ENCODE data around the gene THRSP. TPM values are rescaled to one million over a fixed set of nuclear protein-coding genes. Genes with fewer than 3 reads are reported as not detected.

The THRSP gene
- total RNA-seq, 1 experiment from 2014 or later: not detected

DNA sequence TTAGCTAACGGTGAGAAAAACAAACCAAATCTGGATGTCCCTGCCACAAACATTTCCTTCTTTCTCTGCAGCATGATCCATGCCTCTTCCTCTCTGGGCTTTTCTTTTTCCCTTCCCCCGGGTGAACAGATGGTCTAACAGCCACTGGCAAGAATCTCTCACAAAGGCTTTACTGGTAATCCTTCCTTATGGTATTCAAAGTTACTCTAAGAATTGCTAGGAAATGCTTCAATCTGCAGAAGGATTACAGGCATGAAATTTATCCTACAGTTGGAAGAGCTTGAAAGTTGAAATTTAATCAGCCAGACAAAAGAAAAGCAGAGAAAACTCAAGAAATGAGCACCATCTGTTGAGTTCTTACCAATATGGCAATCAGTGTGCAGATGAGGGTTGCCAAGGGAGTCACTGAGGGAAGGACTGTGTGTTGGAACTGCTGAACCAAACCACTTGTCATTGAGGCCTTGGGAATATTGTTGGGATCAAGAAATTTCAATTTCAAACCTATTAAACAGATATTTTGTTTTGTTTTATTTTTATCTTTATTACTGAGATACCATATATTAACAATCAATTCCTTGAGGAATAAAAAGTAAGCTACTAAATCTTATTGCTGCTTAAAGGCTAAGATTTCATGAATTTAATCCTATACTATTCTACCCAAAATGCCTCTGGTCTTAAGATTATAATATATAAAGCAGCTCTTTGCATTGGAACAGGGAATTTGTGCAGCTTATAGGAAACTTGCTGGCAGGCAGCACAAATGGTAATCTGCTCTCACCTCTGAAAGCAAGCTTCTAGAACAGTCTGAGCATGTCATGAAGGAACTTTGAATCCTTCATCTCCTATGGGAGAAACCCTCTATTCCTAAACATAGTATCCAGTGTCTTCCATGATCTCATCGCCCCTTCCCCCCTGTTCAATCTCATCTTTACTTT lies 45.7 kb downstream of the THRSP start:
- Histone ChIP-seq H3K56ac (ENCODE audit: insufficient read length, low read depth, low read length) (no peak overlapping the region), H2AFZ (ENCODE audit: low read length) (no peak overlapping the region), H3K79me1 (ENCODE audit: insufficient read depth, low read depth, low read length, poor library complexity, severe bottlenecking) (no peaks in the 10 kb centered on the region), H4K91ac (ENCODE audit: insufficient read length, low read depth, low read length) (no peak overlapping the region), H3K4me1 (ENCODE audit: insufficient read depth, low read length) (no peaks in the 10 kb centered on the region), H4K5ac (ENCODE audit: insufficient read length, low read depth, low read length) (no peak overlapping the region), H4K20me1 (ENCODE audit: control insufficient read depth, insufficient read depth, insufficient read length) (no peaks in the 10 kb centered on the region), H3K9ac (ENCODE audit: extremely low read depth, insufficient read length, low read length) (no peak overlapping the region), H3K27me3 (ENCODE audit: insufficient read depth, low read length) (no peaks in the 10 kb centered on the region), H3K4me2 (ENCODE audit: insufficient read depth, insufficient read length, low read length) (no peak overlapping the region), H3K18ac (ENCODE audit: insufficient read length, low read depth, low read length) (no peak overlapping the region), H2BK20ac (ENCODE audit: low read depth, low read length, poor library complexity, severe bottlenecking) (no peak overlapping the region), H2BK15ac (ENCODE audit: low read depth, low read length) (no peak overlapping the region), H2BK12ac (ENCODE audit: insufficient read length, low read depth, low read length) (no peak overlapping the region), H3K79me2 (ENCODE audit: insufficient read depth, low read length) (no peaks in the 10 kb centered on the region), H2AK5ac (ENCODE audit: insufficient read length, low read length) (no peak overlapping the region), H3K27ac (ENCODE audit: insufficient read length, low read depth, low read length) (no peak overlapping the region), H2BK120ac (ENCODE audit: low read depth, low read length, poor library complexity, severe bottlenecking) (no peak overlapping the region), H3K4ac (ENCODE audit: low read depth, low read length) (no peak overlapping the region), H3K14ac (ENCODE audit: insufficient read depth, low read length) (no peak overlapping the region), H3T11ph (ENCODE audit: low read length) (no peak overlapping the region), H4K8ac (replicated peaks; ENCODE audit: insufficient read length, low read depth, low read length) (no peak overlapping the region), H3K9me3 (ENCODE audit: control insufficient read depth, low read depth, low read length) (no peaks in the 10 kb centered on the region), H3K23ac (ENCODE audit: insufficient read length, low read depth, low read length) (no peak overlapping the region), H2BK5ac (ENCODE audit: insufficient read length, low read length) (no peak overlapping the region), H3K23me2 (ENCODE audit: insufficient read length, low read depth, low read length, poor library complexity, severe bottlenecking) (no peaks in the 10 kb centered on the region)
- TF ChIP-seq, protein P1, sequence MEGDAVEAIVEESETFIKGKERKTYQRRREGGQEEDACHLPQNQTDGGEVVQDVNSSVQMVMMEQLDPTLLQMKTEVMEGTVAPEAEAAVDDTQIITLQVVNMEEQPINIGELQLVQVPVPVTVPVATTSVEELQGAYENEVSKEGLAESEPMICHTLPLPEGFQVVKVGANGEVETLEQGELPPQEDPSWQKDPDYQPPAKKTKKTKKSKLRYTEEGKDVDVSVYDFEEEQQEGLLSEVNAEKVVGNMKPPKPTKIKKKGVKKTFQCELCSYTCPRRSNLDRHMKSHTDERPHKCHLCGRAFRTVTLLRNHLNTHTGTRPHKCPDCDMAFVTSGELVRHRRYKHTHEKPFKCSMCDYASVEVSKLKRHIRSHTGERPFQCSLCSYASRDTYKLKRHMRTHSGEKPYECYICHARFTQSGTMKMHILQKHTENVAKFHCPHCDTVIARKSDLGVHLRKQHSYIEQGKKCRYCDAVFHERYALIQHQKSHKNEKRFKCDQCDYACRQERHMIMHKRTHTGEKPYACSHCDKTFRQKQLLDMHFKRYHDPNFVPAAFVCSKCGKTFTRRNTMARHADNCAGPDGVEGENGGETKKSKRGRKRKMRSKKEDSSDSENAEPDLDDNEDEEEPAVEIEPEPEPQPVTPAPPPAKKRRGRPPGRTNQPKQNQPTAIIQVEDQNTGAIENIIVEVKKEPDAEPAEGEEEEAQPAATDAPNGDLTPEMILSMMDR (conservative IDR thresholded peaks at IDR 0.05): no peak
- Mint-ChIP-seq H3K9me3 (no peaks in the 10 kb centered on the region), H3K27me3 (ENCODE audit: low read depth) (no peaks in the 10 kb centered on the region), H3K27ac (peak overlapping the region in 1 of 3 experiments; percentile 37; a peak in 1 of 7 replicates), H3K36me3 (ENCODE audit: insufficient read depth in 1 of 3, low read depth in 3 of 3) (peaks cover 12 to 66% (median 45%) of the 10 kb centered on the region in 3 experiments; a peak in 5 of 7 replicates), H3K4me3 (no peak overlapping the region), H3K4me1 (no peaks in the 10 kb centered on the region)
- WGBS (ENCODE audit: extremely low coverage, insufficient read length, low lambda C conversion rate): no CpG with 5 or more reads among the region's 3 CpGs
- no peak for DNase-seq

Measured in H9 (cell line).